Panc1 (cell line): ENCODE results near the gene AFM. TPM values are rescaled to one million over a fixed set of nuclear protein-coding genes. Genes with fewer than 3 reads are reported as not detected.

Source experiments
- ATAC-seq: fragments of 200-7000 bp; cut with Tn5 transposase; 2 replicates; pipeline ENCODE4 v1.9.1; 2020; ENCODE audit warnings: mild to moderate bottlenecking, moderate library complexity
- BruUV-seq: library from RNA; stranded (reverse); fragments of 400-500 nt; replicated peaks from 2 replicates; lab custom pipeline; 2021; lab: Mats Ljungman, UMichigan
- CTCF ChIA-PET: fragments of 300-600 bp; sonication (Branson Sonifier 250); formaldehyde crosslinking; loops from one replicate; lab custom pipeline; 2022; ENCODE audit warnings: antibody characterized with exemption; lab: Charles Lee
- POLR2A ChIA-PET: fragments of 300-600 bp; sonication (Branson Sonifier 250); formaldehyde crosslinking; loops from one replicate; lab custom pipeline; 2022; ENCODE audit warnings: antibody characterized with exemption; lab: Charles Lee
- DNase-seq: peaks from one replicate; pipeline ENCODE4 v3.0.0-alpha.2; 2010; ENCODE audit warnings: low read depth, low spot score
- H3K27ac ChIP-seq: 2 replicates; pipeline ENCODE4 v1.5.1; 2011; ENCODE audit warnings: mild to moderate bottlenecking, low read length, inconsistent platforms
- H3K27me3 ChIP-seq: fragments of 200-500 bp; sonication (Bioruptor generic); 2 replicates; pipeline ENCODE4 v1.6.0; 2014; ENCODE audit warnings: low read length, inconsistent platforms; ENCODE audit not compliant: control insufficient read depth, insufficient read depth
- H3K36me3 ChIP-seq: fragments of 200-500 bp; sonication (Bioruptor generic); 2 replicates; pipeline ENCODE4 v1.5.1; 2014; ENCODE audit warnings: inconsistent platforms, mild to moderate bottlenecking, low read length, moderate library complexity; ENCODE audit not compliant: control insufficient read depth, insufficient read depth
- H3K4me1 ChIP-seq: 2 replicates; pipeline ENCODE4 v1.5.1; 2011; ENCODE audit warnings: inconsistent platforms, mild to moderate bottlenecking, low read length, moderate library complexity; ENCODE audit not compliant: control insufficient read depth, insufficient read depth
- H3K4me3 ChIP-seq, 2 experiments: 2 replicates each; pipeline ENCODE4 v1.5.1; 2011 to 2012; ENCODE audit warnings: low read depth in 2 of 2, low read length in 2 of 2, mild to moderate bottlenecking in 2 of 2, inconsistent platforms in 1 of 2, moderate library complexity in 1 of 2
- H3K9me3 ChIP-seq: fragments of 200-500 bp; sonication (Bioruptor generic); 2 replicates; pipeline ENCODE4 v1.5.1; 2014; ENCODE audit warnings: low read depth, mild to moderate bottlenecking, inconsistent platforms, low read length, moderate library complexity; ENCODE audit not compliant: control insufficient read depth, insufficient read depth
- CTCF ChIP-seq: fragments of 450-650 bp; IDR thresholded peaks from 2 replicates; pipeline ENCODE4 v1.5.1; 2017; ENCODE audit warnings: mild to moderate bottlenecking
- POLR2AphosphoS5 ChIP-seq: IDR thresholded peaks from 2 replicates; pipeline ENCODE4 v1.6.1; 2012; ENCODE audit warnings: mild to moderate bottlenecking, low read depth, low read length, moderate library complexity
- REST ChIP-seq, 2 experiments: IDR thresholded peaks; 2 replicates each; pipeline ENCODE4 v1.6.1; 2011 to 2012; ENCODE audit warnings: low read depth in 2 of 2, control low read depth in 1 of 2, low read length in 1 of 2, mild to moderate bottlenecking in 1 of 2, moderate library complexity in 1 of 2; ENCODE audit not compliant: insufficient read depth in 1 of 2
- SIN3A ChIP-seq: IDR thresholded peaks from 2 replicates; pipeline ENCODE4 v1.6.1; 2012; ENCODE audit warnings: low read depth, mild to moderate bottlenecking, low read length, moderate library complexity, borderline replicate concordance; ENCODE audit not compliant: insufficient read depth
- TCF7L2 ChIP-seq: IDR thresholded peaks from 2 replicates; pipeline ENCODE4 v1.6.1; 2011; ENCODE audit warnings: mild to moderate bottlenecking, low read depth, low read length, inconsistent platforms
- in situ Hi-C: cut with HindIII; loops from 2 replicates; pipeline ENCODE4 v1.10.0; 2016; ENCODE audit warnings: low sequenced_read_pairs, low pct_unique_long_range_greater_than_20kb
- intact Hi-C: fragments of 100-400 bp; cut with micrococcal nuclease; formaldehyde crosslinking; loops from one replicate; pipeline ENCODE4 v1.10.0; 2022; ENCODE audit not compliant: unreplicated experiment
- total RNA-seq: library from RNA; stranded (reverse); gene quantifications from one replicate; pipeline ENCODE4 v1.2.1, GENCODE V29; 2021; ENCODE audit not compliant: unreplicated experiment

Gene AFM
- total RNA-seq, 1 experiment from 2014 or later = not detected

- Histone ChIP-seq H3K4me3 (no peak overlapping the region), H3K36me3 (no peaks in the 10 kb centered on the region), H3K27ac (no peak overlapping the region), H3K9me3 (no peaks in the 10 kb centered on the region), H3K4me1 (no peaks in the 10 kb centered on the region), H3K27me3 (peaks cover 2% of the 10 kb centered on the region; the same call in 1 of the 2 replicates)
- BruUV-seq = no TSS peak
- DNase-seq (no peak), ATAC-seq (no peak)
- intact Hi-C loops (loop anchor here (10.0 kb wide), 1 partner anchor 134 kb away; no protein-coding TSS in a partner anchor), in situ Hi-C loops (no loop called here)
- CTCF ChIA-PET = interaction anchor here (0.7 kb wide), 1 partner anchor 288 kb away, joined by 3 read pairs; no protein-coding TSS in a partner anchor
- POLR2A ChIA-PET = interaction anchor here (0.6 kb wide), 1 partner anchor 190 kb away, joined by 4 read pairs; the partner anchor contains the start of gene ANKRD17
- no peak for TF ChIP-seq REST (IDR thresholded peaks at IDR 0.05; ENCODE audit: insufficient read depth in 1 of 2, low read depth in 2 of 2, low read length in 1 of 2)
- no peak for TF ChIP-seq CTCF
- no peak for TF ChIP-seq TCF7L2
- no peak for TF ChIP-seq SIN3A
- no peak for TF ChIP-seq POLR2AphosphoS5
Observed at GRCh38 chr4:73448448-73449203, 32.9 kb upstream of the AFM start.

DNA sequence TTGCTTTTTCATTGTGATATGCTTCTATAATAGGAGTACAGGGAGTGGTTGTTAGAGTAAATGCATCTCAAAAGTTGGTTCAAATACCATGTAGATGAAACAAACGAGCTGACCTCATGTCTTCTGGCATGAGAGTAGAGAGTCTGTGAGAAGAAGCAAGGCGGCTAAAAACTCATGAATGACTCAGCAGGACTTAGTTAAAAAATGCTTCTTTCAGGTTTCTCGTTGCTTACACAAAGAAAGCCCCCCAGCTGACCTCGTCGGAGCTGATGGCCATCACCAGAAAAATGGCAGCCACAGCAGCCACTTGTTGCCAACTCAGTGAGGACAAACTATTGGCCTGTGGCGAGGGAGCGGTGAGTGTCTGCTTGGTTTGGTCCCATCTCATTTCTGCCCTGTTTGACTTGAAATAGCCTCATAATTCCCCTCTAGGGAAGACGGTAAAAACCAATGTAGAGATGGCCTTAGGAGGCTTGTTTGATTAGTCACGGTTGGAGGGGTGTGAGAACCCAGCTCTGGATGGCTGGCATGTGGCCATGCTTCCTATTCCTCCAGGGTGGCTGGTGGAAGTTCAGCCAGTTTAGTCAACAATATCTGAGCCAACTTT lies 31.0 kb upstream of the AFM start:
- no TSS peak for BruUV-seq
- Histone ChIP-seq H3K4me1 (no peaks in the 10 kb centered on the region), H3K9me3 (no peaks in the 10 kb centered on the region), H3K36me3 (no peaks in the 10 kb centered on the region), H3K4me3 (no peak overlapping the region), H3K27me3 (peaks cover 2% of the 10 kb centered on the region; the same call in 1 of the 2 replicates), H3K27ac (no peak overlapping the region)
- TF ChIP-seq POLR2AphosphoS5 = no peak
- no peak for TF ChIP-seq CTCF
- TF ChIP-seq SIN3A = no peak
- no peak for TF ChIP-seq REST (IDR thresholded peaks at IDR 0.05; ENCODE audit: insufficient read depth in 1 of 2, low read depth in 2 of 2, low read length in 1 of 2)
- no peak for TF ChIP-seq TCF7L2
- in situ Hi-C loops (no loop called here), intact Hi-C loops (no loop called here)
- ATAC-seq (no peak), DNase-seq (no peak)
- CTCF ChIA-PET = no interaction called here
- POLR2A ChIA-PET = no interaction called here
